HG03558 (cell line): Measurements from ENCODE around the gene ACTR2.
"Not testable (repeated sequence)": the region's sequence is repeated elsewhere in the genome, so short reads cannot be mapped to it uniquely, and the experiment has no call there.

ENCODE experiments used
- ATAC-seq: cut with Tn5 transposase; IDR thresholded peaks from one replicate; pipeline ENCODE4 v1.9.1; 2021; ENCODE audit warnings: moderate number of reproducible peaks; ENCODE audit not compliant: unreplicated experiment; ENCODE audit errors: extremely low read depth

ACTR2 gene

DNA sequence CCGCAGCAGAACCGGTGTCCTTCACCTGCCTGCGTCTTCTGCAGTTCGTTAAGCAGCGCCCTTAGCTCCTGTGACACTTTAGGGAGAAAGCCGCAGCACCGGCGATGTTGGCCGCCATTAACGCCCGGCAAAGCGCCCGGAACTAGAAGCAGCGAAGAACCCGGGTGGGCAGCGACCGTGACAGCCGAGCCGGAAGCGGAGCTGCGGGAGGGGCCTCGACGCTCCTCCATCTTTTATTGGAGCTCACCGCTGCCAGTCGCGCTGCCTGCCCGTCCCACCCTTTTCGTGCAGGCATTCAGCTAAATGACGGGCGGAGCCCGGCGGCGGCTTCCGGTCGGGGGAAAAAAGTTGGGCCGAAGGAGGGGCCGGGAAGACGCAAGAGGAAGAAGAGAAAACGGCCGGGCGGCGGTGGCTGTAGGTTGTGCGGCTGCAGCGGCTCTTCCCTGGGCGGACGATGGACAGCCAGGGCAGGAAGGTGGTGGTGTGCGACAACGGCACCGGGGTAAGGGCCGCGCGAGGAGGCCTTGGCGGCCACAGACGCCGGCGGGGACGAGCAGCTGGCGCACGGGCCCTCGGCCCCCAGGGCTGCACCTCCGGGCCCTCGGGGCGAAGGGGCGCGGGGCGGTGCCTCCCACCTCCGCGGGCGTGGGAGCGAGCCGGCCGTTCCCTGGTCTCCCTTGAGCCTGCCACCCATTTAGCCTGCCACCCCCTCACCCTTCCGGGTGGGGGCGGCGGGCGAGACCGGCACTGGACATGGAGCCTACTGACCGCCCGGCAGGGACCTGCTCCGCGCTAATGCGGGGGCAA, at the start of gene ACTR2:
Gene ACTR2 (plus strand): TSS at position 376 of the 807 bp plus-strand sequence. CDS start 79 bp downstream, at position 455.
- peak; percentile 65 for ATAC-seq

DNA sequence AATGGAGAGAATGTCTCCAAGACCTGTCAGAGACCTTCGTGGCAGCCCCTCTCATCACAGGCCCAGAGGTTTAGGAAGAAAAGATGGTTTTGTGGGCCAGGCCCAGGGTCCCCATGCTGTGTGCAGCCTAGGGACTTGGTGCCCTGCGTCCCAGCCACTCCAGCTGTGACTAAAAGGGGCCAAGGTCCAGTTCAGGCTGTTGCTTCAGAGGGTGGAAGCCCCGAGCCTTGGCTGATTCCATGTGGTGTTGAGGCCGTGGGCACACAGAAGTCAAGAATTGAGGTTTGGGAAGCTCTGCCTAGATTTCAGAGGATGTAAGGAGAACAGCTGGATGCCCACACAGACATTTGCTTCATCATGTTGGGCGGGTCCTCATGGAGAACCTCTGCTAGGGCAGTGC, 45.1 kb upstream of the ACTR2 start:
- ATAC-seq: no peak

DNA sequence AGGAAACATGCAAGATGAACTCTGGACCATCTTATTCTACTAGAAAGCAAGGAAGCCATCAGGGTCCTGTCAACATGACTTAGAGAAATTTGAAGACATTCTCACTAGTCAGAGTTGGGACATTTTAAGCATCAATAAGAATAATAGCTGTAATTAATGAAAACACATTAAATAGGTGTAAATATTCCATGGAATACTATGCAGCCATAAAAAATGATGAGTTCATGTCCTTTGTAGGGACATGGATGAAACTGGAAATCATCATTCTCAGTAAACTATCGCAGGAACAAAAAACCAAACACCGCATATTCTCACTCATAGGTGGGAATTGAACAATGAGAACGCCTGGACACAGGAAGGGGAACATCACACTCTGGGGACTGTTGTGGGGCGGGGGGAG, 44.2 kb upstream of the ACTR2 start:
- not testable (repeated sequence) for ATAC-seq

GRCh38 chr2:65185012-65185411, 42.6 kb upstream of the ACTR2 start:
- ATAC-seq: no peak

DNA sequence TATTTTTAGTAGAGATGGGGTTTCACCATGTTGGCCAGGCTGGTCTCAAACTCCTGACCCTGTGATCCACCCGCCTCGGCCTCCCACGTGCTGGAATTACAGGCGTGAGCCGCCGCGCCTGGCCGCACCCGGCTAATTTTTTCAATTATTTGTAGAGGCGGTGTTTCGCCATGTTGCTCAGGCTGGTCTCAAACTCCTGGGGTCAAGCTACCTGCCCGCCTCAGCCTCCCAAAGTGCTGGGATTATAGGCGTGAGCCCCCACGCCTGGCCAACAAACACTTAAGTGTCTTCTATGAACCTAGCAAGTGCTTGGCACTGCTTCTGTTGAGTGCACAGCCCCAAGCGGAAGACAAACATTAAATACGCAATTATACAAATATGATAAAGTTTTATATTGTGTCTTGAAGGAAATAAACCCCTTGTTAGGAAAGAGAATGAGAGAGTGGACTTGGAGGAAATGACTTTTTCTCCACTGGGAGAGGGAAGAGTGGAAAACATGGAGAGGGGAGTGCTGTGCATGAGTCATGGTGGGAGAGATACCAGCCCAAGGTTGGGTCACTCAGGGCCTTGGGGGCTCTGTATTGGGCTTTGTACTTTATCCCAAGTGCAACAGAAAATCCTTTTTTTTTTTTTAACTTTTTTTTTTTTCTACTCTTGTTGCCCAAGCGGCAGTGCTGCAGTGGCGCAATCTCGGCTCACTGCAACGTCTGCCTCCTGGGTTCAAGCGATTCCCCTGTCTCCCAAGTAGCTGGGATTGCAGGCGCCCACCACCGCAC, 41.4 kb upstream of the ACTR2 start:
- ATAC-seq: no peak

GRCh38 chr2:65186872-65187851, 40.5 kb upstream of the ACTR2 start:
- no peak for ATAC-seq

DNA sequence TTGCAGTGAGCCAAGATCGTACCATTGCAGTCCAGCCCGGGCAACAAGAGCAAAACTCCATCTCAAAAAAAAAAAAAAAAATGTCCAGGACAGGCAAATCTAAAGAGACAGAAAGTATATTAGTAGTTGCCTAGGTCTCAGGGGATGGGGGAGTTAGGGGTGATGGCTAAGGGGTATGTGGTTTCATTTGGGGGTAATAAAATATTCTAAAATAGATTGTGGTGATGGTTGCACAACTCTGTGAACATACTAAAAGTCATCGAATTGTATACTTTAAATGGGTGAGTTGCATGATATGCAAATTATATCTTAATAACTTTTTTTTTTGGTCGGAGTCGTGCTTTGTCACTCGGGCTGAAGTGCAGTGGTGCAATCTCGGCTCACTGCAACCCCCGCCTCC, 34.2 kb upstream of the ACTR2 start:
- ATAC-seq: no peak

DNA sequence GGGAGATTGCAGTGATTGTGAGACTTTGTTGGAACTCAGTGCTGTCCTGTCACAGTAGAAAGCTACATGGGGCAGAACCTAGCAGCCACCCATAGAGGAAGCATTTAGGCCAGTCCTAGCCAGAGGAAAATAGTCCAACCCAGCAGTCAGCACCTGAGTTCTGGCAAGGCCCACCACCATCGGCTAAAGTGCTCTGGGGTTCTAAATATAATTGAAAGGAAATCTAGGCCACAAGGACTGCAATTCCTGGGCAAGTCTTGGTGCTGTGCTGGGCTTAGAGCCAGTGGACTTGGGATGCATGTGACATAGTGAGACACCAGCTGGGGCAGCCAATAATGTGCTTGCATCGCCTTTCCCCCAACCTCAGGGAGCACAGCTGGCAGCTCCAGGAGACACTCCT, 28.9 kb upstream of the ACTR2 start:
- no peak for ATAC-seq

GRCh38 chr2:65199166-65199565, 28.5 kb upstream of the ACTR2 start:
- ATAC-seq: no peak

GRCh38 chr2:65199891-65200290, 27.7 kb upstream of the ACTR2 start:
- no peak for ATAC-seq

GRCh38 chr2:65204461-65205210, 23.0 kb upstream of the ACTR2 start:
- ATAC-seq: no peak

GRCh38 chr2:65212115-65212514, 15.5 kb upstream of the ACTR2 start:
- ATAC-seq: no peak

- ATAC-seq: no peak
These were observed 15.0 kb upstream of the ACTR2 start for GRCh38 chr2:65212619-65213018.

GRCh38 chr2:65213035-65213434, 14.6 kb upstream of the ACTR2 start:
- ATAC-seq: no peak

- ATAC-seq: no peak
These were observed 13.3 kb upstream of the ACTR2 start for GRCh38 chr2:65214361-65214760.

GRCh38 chr2:65214843-65215242, 12.8 kb upstream of the ACTR2 start:
- no peak for ATAC-seq

DNA sequence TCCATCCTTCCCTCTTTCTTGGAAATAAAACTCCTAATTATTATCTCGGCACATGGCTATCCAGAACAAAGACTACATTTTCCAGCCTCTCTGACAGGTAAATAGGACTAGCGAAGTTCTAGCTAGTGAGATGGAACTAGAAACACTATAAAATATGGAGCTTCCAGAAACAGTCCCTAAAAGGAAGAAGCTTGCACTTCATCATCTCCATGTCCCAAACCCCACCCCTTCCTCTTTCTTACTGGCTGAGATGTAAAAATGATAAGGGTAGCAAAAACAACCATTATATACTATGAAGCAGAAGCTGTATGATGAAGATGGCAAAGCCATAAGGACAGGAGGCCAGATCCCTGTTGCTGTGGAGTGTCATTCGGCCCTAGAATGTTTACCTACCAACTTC, 11.7 kb upstream of the ACTR2 start:
- ATAC-seq: no peak

DNA sequence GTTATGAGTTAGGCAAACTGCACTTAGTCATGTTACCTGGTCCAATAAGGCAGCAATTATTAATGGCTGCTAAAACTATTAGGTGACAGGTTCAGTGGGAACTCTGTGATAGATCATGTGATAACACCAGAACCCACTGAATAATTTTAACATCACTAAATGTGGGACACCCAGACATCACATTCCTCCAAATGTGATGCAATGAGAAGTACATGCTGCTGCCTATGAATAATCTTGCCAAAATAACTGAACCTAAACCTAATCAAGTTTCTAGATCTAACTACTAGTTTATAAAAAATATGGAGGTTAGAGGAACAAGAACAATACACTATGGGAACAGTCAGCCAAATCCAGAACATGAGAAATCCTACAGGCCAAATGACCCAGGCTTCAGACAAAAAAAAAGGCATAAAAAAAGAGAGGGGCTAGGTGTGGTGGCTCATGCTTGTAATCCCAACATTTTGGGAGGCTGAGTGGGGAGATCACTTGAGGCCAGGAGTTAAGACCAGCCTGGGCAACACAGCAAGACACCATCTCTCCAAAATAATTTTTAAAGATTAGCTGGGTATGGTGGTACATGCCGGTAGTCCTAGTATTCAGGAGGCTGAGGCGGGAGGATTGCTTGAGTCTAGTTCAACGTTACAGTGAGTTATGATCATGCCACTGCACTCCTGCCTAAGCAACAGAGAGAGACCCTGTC, 7.0 kb upstream of the ACTR2 start:
- ATAC-seq: no peak

- not testable (repeated sequence) for ATAC-seq
These were observed 6.4 kb upstream of the ACTR2 start for GRCh38 chr2:65221275-65221674.
